A549 treated with Mapracorat at 1 μM for 4 hours (cell line): ENCODE measurements around the gene ABCC8. TPM values are rescaled to one million over a fixed set of nuclear protein-coding genes. Genes with fewer than 3 reads are reported as not detected.

Source experiments
- total RNA-seq: library from RNA; stranded (reverse); fragments of 200-300 nt; extraction: Qiagen RNA extraction; gene quantifications from 5 replicates; pipeline ENCODE4 v1.2.3, GENCODE V29; 2022

Gene ABCC8
- 5.7 to 9.5 TPM (median 7.6 TPM) in 5 replicates for total RNA-seq

DNA sequence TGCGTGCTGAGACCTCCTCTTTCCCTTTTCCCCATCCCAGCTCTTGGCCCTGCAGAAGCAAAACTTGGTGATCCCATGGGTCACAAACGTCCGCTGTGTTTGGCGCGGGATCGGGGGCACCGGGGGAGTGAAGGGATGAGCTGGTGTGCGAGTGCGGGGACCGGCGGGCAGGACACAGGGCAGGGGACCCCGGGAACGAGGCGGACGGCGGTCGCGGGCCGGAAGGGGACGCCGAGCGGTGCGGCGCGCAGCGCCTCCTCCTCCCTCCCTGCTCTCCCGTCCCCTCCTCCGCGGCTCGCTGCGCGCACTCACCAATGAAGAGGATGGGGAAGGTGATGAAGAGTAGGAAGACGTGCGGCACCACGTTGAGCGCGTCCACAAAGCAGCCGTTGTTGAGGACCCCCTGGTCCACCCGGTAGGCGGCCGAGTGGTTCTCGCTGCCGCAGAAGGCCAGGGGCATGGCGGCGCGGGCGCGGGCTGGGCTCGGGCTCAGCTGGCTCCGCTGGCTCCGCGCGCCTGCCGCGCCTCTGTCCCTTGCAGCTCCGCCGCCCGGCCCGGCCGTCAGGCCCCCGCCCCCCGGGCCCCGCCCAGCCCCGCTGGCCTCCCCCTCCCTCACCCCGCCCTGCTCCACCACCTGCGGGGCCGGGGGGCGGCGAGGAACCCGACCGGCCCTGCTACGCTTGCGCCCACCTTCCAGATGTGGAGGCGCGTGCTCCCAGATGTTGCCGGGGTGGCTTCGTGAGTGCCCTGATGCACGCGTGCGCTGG is at the start of gene ABCC8:
TSS of gene ABCC8 (minus strand) at position 529 of the 767 bp plus-strand sequence. CDS start at position 460, 69 bp downstream.

DNA sequence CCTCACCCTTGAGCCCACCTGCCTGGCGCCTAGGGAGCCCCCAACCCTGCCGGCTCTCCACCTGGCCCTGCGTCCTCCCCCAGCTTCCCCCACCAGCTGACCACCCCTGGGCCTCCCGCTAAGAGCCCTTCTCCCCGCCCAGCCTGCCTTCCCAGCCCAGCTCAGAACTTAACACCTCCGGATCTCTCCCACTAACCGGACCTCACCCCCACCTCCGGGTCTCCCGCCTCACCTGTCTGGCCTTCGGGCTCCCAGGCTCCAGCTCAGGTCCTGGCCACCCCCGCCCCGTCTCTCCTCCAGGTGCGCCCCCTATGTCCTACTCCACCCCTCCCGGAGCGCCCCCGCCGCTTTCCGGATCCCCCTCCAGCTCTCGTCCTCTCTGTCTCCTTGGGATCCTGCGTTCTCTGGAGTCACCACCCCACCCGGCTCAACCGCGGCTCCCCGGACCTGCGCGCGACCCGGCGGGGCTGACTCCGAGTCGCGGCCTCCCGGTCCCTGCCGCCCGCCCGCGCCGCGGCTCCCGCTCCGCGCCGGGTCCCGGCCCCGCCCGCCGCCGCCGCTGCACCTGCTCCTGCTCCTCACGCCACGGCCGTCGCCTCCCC is 87.9 kb downstream of the ABCC8 start, which contains the start of gene KCNJ11:
TSS of gene KCNJ11 (minus strand) at position 51 of the 602 bp plus-strand sequence. CDS start 568 bp downstream, outside the sequence.

GRCh38 chr11:17351510-17352176 is 125.0 kb downstream of the ABCC8 start, which contains the start of gene NCR3LG1:
NCR3LG1 (plus strand) TSS chr11:17351800; CDS start chr11:17351970, 170 bp downstream.

Other genes with a start within 250 kb of the ABCC8 start
- gene NUCB2, start 200.1 kb downstream of the ABCC8 start, total RNA-seq: 28.4 to 36.0 TPM (median 32.3 TPM) in 5 replicates
- 1.8 to 3.0 TPM (median 2.3 TPM) in 5 replicates for gene NCR3LG1, start 125.0 kb downstream of the ABCC8 start, total RNA-seq
- 2.6 to 4.1 TPM (median 3.7 TPM) in 5 replicates for gene KCNJ11, start 88.2 kb downstream of the ABCC8 start, total RNA-seq
- 0.99 to 1.7 TPM (median 1.3 TPM) in 5 replicates for gene USH1C, start 67.6 kb upstream of the ABCC8 start, total RNA-seq
- not detected in 5 replicates for gene OTOG, start 70.4 kb upstream of the ABCC8 start, total RNA-seq
- not detected in 5 replicates for gene MYOD1, start 242.7 kb upstream of the ABCC8 start, total RNA-seq